Loucy (cell line): ENCODE results near the gene NQO2.

Source experiments
- CTCF ChIP-seq: fragments of 200-600 bp; sonication (generic); conservative IDR thresholded peaks from 2 replicates; pipeline ENCODE4 v1.5.1; 2014; ENCODE audit warnings: mild to moderate bottlenecking, antibody characterized with exemption, low read length
- EZH2phosphoT487 ChIP-seq: fragments of 200-600 bp; IDR thresholded peaks from 2 replicates; pipeline ENCODE4 v1.6.1; 2018; ENCODE audit warnings: antibody characterized with exemption, mild to moderate bottlenecking, moderate library complexity, borderline replicate concordance

- TF ChIP-seq CTCF (no peak), EZH2phosphoT487 (no peak)
Measured at GRCh38 chr6:2950713-2951112, 49.0 kb upstream of the NQO2 start.
